IMR-90 (cell line): ENCODE measurements around the gene CMAS. TPM values are rescaled to one million over a fixed set of nuclear protein-coding genes. Genes with fewer than 3 reads are reported as not detected.
A peak's percentile ranks its signal among the peaks of the same experiment; 100 is the strongest.

ENCODE experiments used
- ATAC-seq: fragments of 200-7000 bp; cut with Tn5 transposase; 2 replicates; pipeline ENCODE4 v1.9.1; 2020; ENCODE audit warnings: low read depth, mild to moderate bottlenecking, moderate library complexity
- BruUV-seq: library from RNA; stranded (reverse); fragments of 400-500 nt; replicated peaks from 2 replicates; lab custom pipeline; 2021; lab: Mats Ljungman, UMichigan
- CTCF ChIA-PET: fragments of 300-600 bp; formaldehyde crosslinking; extraction: SDS; loops from one replicate; lab custom pipeline; 2021; ENCODE audit warnings: antibody characterized with exemption; lab: Yijun Ruan, JAX
- POLR2A ChIA-PET: fragments of 300-600 bp; sonication (Branson Sonifier 250); formaldehyde crosslinking; loops from one replicate; lab custom pipeline; 2022; ENCODE audit warnings: antibody characterized with exemption; ENCODE audit not compliant: unreplicated experiment; lab: Charles Lee
- DNase-seq: peaks from one replicate; pipeline ENCODE4 v3.0.0; 2013
- H2AFZ ChIP-seq: replicated peaks from 2 replicates; pipeline ENCODE3; 2013; ENCODE audit warnings: low read length, mild to moderate bottlenecking; ENCODE audit not compliant: poor library complexity
- H2AK5ac ChIP-seq: 2 replicates; pipeline ENCODE4 v1.6.1; 2013; ENCODE audit warnings: low read depth, low read length, inconsistent platforms
- H2AK9ac ChIP-seq: replicated peaks from 2 replicates; pipeline ENCODE3; 2013; ENCODE audit warnings: mild to moderate bottlenecking, low read depth, low read length, moderate library complexity; ENCODE audit not compliant: poor library complexity
- H2BK120ac ChIP-seq: 2 replicates; pipeline ENCODE4 v1.6.1; 2013; ENCODE audit warnings: low read depth, low read length, inconsistent platforms
- H2BK15ac ChIP-seq: 3 replicates; pipeline ENCODE4 v1.6.1; 2013; ENCODE audit warnings: low read depth, low read length, inconsistent platforms
- H2BK20ac ChIP-seq: 2 replicates; pipeline ENCODE4 v1.6.1; 2013; ENCODE audit warnings: low read depth, mild to moderate bottlenecking, inconsistent platforms, low read length, moderate library complexity
- H2BK5ac ChIP-seq: 2 replicates; pipeline ENCODE4 v1.6.1; 2013; ENCODE audit warnings: mild to moderate bottlenecking, low read depth, low read length, inconsistent platforms; ENCODE audit not compliant: poor library complexity, severe bottlenecking
- H3K14ac ChIP-seq: replicated peaks from 2 replicates; pipeline ENCODE4 v1.6.1; 2013; ENCODE audit warnings: low read depth, low read length, inconsistent platforms
- H3K18ac ChIP-seq: 2 replicates; pipeline ENCODE4 v1.6.1; 2013; ENCODE audit warnings: low read depth, low read length, control low read depth
- H3K23ac ChIP-seq: 2 replicates; pipeline ENCODE4 v1.6.1; 2013; ENCODE audit warnings: low read depth, low read length, inconsistent platforms
- H3K27ac ChIP-seq: 2 replicates; pipeline ENCODE4 v1.5.1; 2013; ENCODE audit warnings: mild to moderate bottlenecking, control low read depth, low read length; ENCODE audit not compliant: insufficient read depth
- H3K27me3 ChIP-seq: 2 replicates; pipeline ENCODE4 v1.6.1; 2013; ENCODE audit warnings: low read length; ENCODE audit not compliant: control insufficient read depth, insufficient read depth
- H3K36me3 ChIP-seq: 2 replicates; pipeline ENCODE4 v1.6.1; 2013; ENCODE audit warnings: low read length, mixed read lengths; ENCODE audit not compliant: control insufficient read depth, insufficient read depth
- H3K4ac ChIP-seq: 2 replicates; pipeline ENCODE4 v1.6.1; 2013; ENCODE audit warnings: low read depth, low read length, inconsistent platforms
- H3K4me1 ChIP-seq: 2 replicates; pipeline ENCODE4 v1.6.1; 2013; ENCODE audit warnings: low read length, mixed read lengths; ENCODE audit not compliant: control insufficient read depth, insufficient read depth
- H3K4me2 ChIP-seq: 2 replicates; pipeline ENCODE4 v1.6.1; 2013; ENCODE audit warnings: low read depth, mild to moderate bottlenecking, control low read depth, low read length, moderate library complexity
- H3K4me3 ChIP-seq: 2 replicates; pipeline ENCODE4 v1.5.1; 2013; ENCODE audit warnings: low read depth, mild to moderate bottlenecking, control low read depth, low read length, moderate library complexity; ENCODE audit not compliant: insufficient read depth
- H3K56ac ChIP-seq: 2 replicates; pipeline ENCODE4 v1.6.1; 2013; ENCODE audit warnings: low read length, inconsistent platforms; ENCODE audit not compliant: insufficient read depth; ENCODE audit errors: extremely low read depth
- H3K79me1 ChIP-seq, 2 experiments: 2 replicates each; pipeline ENCODE4 v1.6.1; 2013; ENCODE audit warnings: low read length in 2 of 2, inconsistent platforms in 1 of 2, low read depth in 1 of 2
- H3K9ac ChIP-seq: 2 replicates; pipeline ENCODE4 v1.6.1; 2013; ENCODE audit warnings: low read depth, low read length, control low read depth
- H3K9me1 ChIP-seq: 2 replicates; pipeline ENCODE4 v1.6.1; 2013; ENCODE audit warnings: low read length, inconsistent platforms; ENCODE audit not compliant: insufficient read depth
- H3K9me3 ChIP-seq: 2 replicates; pipeline ENCODE4 v1.6.1; 2013; ENCODE audit warnings: low read length; ENCODE audit not compliant: control insufficient read depth, insufficient read depth
- H4K20me1 ChIP-seq: 2 replicates; pipeline ENCODE4 v1.6.1; 2013; ENCODE audit warnings: low read length, inconsistent platforms; ENCODE audit not compliant: insufficient read depth
- H4K5ac ChIP-seq: 2 replicates; pipeline ENCODE4 v1.6.1; 2013; ENCODE audit warnings: mild to moderate bottlenecking, low read depth, low read length, control low read depth
- H4K8ac ChIP-seq, 2 experiments: 2 replicates each; pipeline ENCODE4 v1.6.1; 2013; ENCODE audit warnings: low read depth in 2 of 2, low read length in 2 of 2, control low read depth in 1 of 2, inconsistent platforms in 1 of 2
- H4K91ac ChIP-seq: 2 replicates; pipeline ENCODE4 v1.6.1; 2013; ENCODE audit warnings: low read depth, low read length, inconsistent platforms; ENCODE audit not compliant: insufficient read depth
- CHD1 ChIP-seq: IDR thresholded peaks from 2 replicates; pipeline ENCODE4 v1.6.1; 2012; ENCODE audit warnings: low read depth, low read length, improper control_type of control experiment
- POLR2A ChIP-seq: IDR thresholded peaks from 2 replicates; pipeline ENCODE4 v1.6.1; 2012; ENCODE audit warnings: mild to moderate bottlenecking, low read depth, low read length
- RAD21 ChIP-seq: IDR thresholded peaks from 2 replicates; pipeline ENCODE4 v1.6.1; 2012; ENCODE audit warnings: low read length, improper control_type of control experiment
- SMC3 ChIP-seq: fragments of 150-350 bp; IDR thresholded peaks from 2 replicates; pipeline ENCODE4 v1.6.1; 2016; ENCODE audit warnings: low read depth, mild to moderate bottlenecking, antibody characterized with exemption, low read length, moderate library complexity
- dilution Hi-C: fragments of 300-500 bp; cut with HindIII; formaldehyde crosslinking; loops from one replicate; pipeline ENCODE4 v1.14.3; 2018; ENCODE audit warnings: low sequenced_read_pairs; ENCODE audit not compliant: unreplicated experiment
- in situ Hi-C: fragments of 300-500 bp; cut with MboI; formaldehyde crosslinking; loops from 3 replicates; pipeline ENCODE4 v1.14.3; 2019; ENCODE audit warnings: low sequenced_read_pairs, inconsistent platforms, mixed read lengths
- intact Hi-C: fragments of 100-400 bp; cut with micrococcal nuclease; formaldehyde crosslinking; loops from 2 replicates; pipeline ENCODE4 v1.10.0; 2022
- polyA plus RNA-seq, 3 experiments: library from polyadenylated mRNA; depleted of rRNA; stranded (reverse); fragments of >200 nt; gene quantifications; 2 replicates each; pipeline ENCODE4 v1.2.3, GENCODE V29; 2012; ENCODE audit warnings: low replicate concordance in 1 of 3
- total RNA-seq: library from RNA; depleted of rRNA; stranded (reverse); fragments of >200 nt; gene quantifications from 2 replicates; pipeline ENCODE4 v1.2.3, GENCODE V29; 2012
- TF ChIP-seq, protein P1 (sequence below): conservative IDR thresholded peaks from 2 replicates; pipeline ENCODE4 v1.5.1; 2012; ENCODE audit warnings: mild to moderate bottlenecking, low read depth, low read length, improper control_type of control experiment

CMAS gene
- total and polyA plus RNA-seq, 2 of the 4 experiments (the other 2 are of a cell fraction): 9.5 to 26.8 TPM

DNA sequence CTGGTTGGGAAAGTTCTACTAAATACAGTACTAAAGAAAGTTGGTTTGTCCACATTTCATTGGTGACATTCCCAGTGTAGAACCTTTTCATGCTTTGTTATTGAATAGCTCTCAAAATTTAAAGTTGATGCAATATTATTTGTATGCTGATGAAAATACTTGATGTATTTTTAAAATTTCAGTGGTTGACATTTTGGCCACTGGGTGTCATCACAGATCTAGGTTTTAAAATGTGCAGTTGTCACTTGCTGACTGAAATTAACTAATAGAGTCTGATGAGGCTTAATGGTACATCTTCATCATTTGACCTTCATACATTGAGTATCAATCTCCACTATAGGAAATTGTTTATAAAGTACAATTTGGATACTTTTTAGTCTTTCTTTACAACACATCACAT is 37.1 kb downstream of the CMAS start:
- Histone ChIP-seq H3K9me3 (no peaks in the 10 kb centered on the region), H2AK9ac (no peak overlapping the region), H4K91ac (no peak overlapping the region), H3K36me3 (no peaks in the 10 kb centered on the region), H4K5ac (no peak overlapping the region), H4K8ac (no peak overlapping the region), H3K4me2 (no peak overlapping the region), H2AFZ (no peak overlapping the region), H3K14ac (no peak overlapping the region), H3K4ac (no peak overlapping the region), H3K4me3 (no peak overlapping the region), H3K4me1 (no peaks in the 10 kb centered on the region), H2BK20ac (no peak overlapping the region), H4K20me1 (no peaks in the 10 kb centered on the region), H3K27me3 (no peaks in the 10 kb centered on the region; the same call in 1 of the 2 replicates), H3K9me1 (no peaks in the 10 kb centered on the region), H3K9ac (no peak overlapping the region), H3K18ac (no peak overlapping the region), H3K79me1 (no peaks in the 10 kb centered on the region), H2BK120ac (no peak overlapping the region), H2AK5ac (no peak overlapping the region), H3K56ac (no peak overlapping the region), H3K23ac (no peak overlapping the region), H2BK15ac (no peak overlapping the region), H2BK5ac (no peak overlapping the region), H3K27ac (no peak overlapping the region)
- no TSS peak for BruUV-seq
- intact Hi-C loops (loop anchor here (1.0 to 10.0 kb wide), 3 partner anchors 252 to 552 kb away; no protein-coding TSS in a partner anchor), dilution Hi-C loops (no loop called here), in situ Hi-C loops (loop anchor here (5.0 to 10.0 kb wide), 2 partner anchors 254 to 362 kb away; no protein-coding TSS in a partner anchor)
- ChIA-PET POLR2A (interaction anchor here (0.6 kb wide), 1 partner anchor 37 kb away, joined by 4 read pairs; no protein-coding TSS in a partner anchor), CTCF (interaction anchor here (0.6 to 2.5 kb wide), 7 partner anchors 18 to 832 kb away, joined by 3 to 15 read pairs (median 4); no protein-coding TSS in a partner anchor)
- peak; percentile 35 for DNase-seq
- TF ChIP-seq RAD21 (peak; percentile 74), SMC3 (peak; percentile 73), CHD1 (no peak), POLR2A (no peak)
- TF ChIP-seq, protein P1, sequence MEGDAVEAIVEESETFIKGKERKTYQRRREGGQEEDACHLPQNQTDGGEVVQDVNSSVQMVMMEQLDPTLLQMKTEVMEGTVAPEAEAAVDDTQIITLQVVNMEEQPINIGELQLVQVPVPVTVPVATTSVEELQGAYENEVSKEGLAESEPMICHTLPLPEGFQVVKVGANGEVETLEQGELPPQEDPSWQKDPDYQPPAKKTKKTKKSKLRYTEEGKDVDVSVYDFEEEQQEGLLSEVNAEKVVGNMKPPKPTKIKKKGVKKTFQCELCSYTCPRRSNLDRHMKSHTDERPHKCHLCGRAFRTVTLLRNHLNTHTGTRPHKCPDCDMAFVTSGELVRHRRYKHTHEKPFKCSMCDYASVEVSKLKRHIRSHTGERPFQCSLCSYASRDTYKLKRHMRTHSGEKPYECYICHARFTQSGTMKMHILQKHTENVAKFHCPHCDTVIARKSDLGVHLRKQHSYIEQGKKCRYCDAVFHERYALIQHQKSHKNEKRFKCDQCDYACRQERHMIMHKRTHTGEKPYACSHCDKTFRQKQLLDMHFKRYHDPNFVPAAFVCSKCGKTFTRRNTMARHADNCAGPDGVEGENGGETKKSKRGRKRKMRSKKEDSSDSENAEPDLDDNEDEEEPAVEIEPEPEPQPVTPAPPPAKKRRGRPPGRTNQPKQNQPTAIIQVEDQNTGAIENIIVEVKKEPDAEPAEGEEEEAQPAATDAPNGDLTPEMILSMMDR: peak; percentile 64
- peak; percentile 70 for ATAC-seq
